Cardiac fibroblast (primary cell): ENCODE data around the gene DGKD.

Experiments
- DNase-seq, 2 donors: peaks; one replicate each; pipeline versions ENCODE4 v3.0.0 to v3.0.0-alpha.2; 2010; ENCODE audit warnings: low read depth in 2 of 2
- H3K4me3 ChIP-seq, 2 donors: replicated peaks in 1 of 2; 1 replicate in 1 of 2; 2 replicates in 1 of 2; pipeline ENCODE4 v1.5.1; 2011; ENCODE audit warnings: low read depth in 2 of 2, low read length in 2 of 2, mild to moderate bottlenecking in 2 of 2, moderate library complexity in 1 of 2
- TF ChIP-seq, protein P1 (sequence below): IDR thresholded peaks from one replicate; pipeline ENCODE4 v1.5.1; 2011; ENCODE audit warnings: low read depth, mild to moderate bottlenecking, low read length, inconsistent platforms

Gene DGKD

DNA sequence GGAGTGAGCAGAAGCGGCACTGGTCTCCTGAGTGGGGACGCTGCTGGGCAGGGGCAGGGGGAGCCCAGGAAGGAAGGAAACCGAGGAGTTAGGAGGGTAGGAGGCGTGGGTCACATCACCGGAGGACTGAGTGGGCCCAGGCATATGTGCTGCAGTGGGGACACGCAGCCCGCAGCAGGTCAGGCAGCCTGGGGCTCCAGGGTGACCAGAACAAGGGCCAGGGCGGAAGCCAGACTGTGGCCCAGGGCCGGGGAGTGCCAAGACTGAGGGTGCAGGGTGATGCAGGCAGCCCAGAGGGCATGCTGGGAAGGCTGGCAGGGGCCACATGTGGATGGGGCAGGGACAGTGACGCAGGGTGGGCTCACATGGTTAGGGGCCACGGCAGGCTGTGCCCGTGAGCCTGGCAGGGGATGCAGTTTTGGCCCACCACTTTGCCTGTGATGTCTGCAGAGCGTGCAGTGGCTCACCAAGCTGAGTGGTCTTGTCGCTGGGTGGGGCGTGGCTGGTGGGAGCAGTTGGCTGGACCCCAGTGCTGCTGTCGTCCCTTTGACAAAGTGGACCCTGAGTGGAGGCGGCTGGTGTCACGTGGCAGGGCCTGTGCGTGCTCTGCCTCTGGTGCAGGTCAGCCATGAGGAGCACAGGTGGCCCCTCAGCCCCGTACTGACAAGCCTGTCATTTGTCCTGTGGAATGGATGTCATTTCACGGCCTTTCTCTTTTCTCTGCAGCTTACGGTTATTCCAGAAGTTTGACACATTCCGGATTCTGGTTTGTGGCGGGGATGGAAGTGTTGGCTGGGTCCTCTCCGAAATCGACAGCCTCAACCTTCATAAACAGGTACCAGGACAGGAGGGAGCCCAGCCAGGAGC is 87.1 kb downstream of the DGKD start:
- DNase-seq = no peak
- TF ChIP-seq, protein P1, sequence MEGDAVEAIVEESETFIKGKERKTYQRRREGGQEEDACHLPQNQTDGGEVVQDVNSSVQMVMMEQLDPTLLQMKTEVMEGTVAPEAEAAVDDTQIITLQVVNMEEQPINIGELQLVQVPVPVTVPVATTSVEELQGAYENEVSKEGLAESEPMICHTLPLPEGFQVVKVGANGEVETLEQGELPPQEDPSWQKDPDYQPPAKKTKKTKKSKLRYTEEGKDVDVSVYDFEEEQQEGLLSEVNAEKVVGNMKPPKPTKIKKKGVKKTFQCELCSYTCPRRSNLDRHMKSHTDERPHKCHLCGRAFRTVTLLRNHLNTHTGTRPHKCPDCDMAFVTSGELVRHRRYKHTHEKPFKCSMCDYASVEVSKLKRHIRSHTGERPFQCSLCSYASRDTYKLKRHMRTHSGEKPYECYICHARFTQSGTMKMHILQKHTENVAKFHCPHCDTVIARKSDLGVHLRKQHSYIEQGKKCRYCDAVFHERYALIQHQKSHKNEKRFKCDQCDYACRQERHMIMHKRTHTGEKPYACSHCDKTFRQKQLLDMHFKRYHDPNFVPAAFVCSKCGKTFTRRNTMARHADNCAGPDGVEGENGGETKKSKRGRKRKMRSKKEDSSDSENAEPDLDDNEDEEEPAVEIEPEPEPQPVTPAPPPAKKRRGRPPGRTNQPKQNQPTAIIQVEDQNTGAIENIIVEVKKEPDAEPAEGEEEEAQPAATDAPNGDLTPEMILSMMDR = no peak

DNA sequence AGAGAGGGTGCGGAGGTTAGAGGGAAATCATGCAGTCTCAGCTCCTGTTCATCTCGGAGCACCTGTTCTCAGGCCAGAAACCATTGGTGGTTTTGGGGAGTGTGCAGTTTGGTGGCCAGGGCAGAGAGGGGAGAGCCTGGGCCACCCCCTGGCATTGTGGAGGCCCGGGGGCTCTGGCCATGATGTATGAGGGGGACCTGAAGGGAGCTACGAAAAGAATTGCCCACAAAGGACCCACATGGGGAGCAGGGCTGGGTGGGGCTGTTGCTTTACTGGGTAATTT is 87.7 kb downstream of the DGKD start:
- H3K4me3 ChIP-seq = no peak overlapping the region
- TF ChIP-seq, protein P1 = no peak
- DNase-seq = no peak

More for the DNA sequence above, 87.1 kb downstream of the DGKD start:
- no peak overlapping the region for H3K4me3 ChIP-seq

DNA sequence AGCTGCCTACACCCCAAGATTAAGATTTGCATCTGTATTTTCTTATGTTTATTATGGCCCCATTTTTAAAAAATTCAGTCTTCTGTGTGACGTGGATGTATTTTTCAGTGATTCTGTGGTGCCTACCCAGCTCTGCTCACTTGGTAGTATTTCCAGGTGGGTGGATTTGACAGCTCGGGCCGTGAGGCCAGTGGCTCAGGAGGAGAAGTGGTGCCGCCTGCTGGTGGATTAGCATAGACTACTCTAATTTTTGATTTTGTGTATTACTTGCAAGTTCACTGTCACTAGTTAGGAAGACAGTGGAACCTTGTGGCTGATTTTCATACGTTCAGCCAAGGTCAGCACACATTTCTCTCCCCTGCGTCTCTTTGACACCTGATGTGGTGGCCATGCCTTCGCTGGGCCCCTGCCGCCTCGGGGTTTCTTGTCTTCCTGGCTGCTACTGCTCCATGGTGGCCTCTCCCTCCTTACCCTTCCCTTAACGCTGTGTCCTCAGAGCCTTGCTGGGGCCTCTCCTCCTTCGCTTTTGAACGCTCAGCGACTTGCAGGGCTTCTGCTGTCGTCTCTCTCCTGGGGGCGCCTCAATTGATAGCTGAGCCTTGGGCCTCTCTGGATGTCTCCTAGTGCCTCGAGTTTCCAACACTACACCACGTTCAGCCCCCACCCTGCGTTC is 89.4 kb downstream of the DGKD start:
- TF ChIP-seq, protein P1 = peak; percentile 77
- peak; percentile 88 to 90 for DNase-seq
- no peak overlapping the region for H3K4me3 ChIP-seq

DNA sequence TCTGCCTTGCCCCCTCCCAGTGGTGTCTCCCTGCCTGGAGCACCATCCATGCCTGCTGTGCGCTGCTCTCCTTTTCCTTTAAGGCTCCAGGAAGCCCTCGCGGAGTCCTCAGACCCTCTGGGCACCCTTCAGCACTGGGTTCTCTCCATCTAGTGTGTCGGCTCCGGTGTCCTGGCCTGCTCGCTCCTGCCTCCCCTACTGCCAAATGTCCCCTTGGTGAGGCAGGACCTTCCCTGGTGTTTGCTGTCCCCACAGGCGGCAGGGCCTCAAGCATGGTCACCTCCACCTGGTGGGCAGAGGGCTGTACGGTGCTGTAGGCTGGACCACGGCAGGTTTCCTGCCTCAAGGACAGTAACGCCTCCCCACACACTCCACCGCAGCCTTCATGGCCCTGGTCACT is 90.2 kb downstream of the DGKD start:
- DNase-seq = no peak
- TF ChIP-seq, protein P1 = no peak
- no peak overlapping the region for H3K4me3 ChIP-seq

DNA sequence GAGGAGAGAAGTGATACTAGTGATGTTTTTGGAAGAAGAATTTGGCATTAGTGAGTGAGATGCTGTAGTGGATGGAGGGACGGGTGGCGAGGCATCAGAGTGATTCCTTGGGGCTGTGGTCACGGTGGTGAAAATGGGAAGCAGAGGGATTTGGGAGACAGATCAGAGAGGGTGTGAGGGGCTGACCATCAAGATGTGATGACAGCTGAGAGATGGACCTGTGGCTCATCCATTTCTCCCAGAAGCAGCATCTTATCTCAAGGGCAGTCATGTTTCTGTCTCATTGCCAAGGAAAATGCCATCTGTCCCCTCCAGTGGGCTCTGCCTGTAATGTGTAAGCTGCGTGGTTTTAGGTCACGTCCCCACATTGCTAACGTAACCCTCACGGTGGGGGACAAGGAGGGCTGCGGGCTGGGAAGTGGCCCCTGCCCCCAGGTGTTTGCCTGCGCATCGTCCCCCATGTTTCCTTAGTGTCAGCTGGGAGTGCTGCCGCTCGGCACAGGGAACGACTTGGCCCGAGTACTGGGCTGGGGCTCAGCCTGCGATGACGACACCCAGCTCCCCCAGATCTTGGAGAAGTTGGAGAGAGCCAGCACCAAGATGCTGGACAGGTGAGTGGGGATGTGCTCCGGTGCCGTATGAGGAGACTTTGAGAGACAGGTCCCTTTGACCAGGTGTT is 91.0 kb downstream of the DGKD start:
- no peak overlapping the region for H3K4me3 ChIP-seq
- TF ChIP-seq, protein P1 = no peak
- DNase-seq = no peak

DNA sequence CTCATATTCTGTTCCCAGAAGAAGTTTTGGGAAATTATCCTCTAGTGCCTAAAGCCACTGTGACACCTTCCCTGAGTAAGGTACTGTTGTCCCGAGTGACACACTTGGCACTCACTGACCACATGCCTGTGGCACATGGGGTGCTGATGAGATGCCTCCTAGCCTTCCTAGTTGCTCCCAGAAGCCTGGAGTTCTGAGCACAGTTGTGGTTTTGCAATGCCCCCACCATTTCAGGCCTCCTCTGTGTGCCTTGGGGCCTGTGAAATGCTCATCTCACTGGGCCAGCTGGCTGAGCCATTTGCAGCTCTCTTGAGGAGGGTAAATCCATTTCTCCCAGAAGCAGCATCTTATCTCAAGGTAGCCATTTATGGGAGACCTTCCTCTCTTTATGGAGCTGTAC is 91.8 kb downstream of the DGKD start:
- DNase-seq = no peak
- H3K4me3 ChIP-seq = no peak overlapping the region
- TF ChIP-seq, protein P1 = no peak
